ENCODE data around the gene RICTOR.
"Not testable (repeated sequence)": the region's sequence is repeated elsewhere in the genome, so short reads cannot be mapped to it uniquely, and the experiment has no call there.

RICTOR gene

GRCh38 chr5:39013938-39014337 lies 60.3 kb downstream of the RICTOR start:
- no peak for DNase-seq (ENCODE audit: low spot score)

GRCh38 chr5:39010958-39011357 lies 63.2 kb downstream of the RICTOR start:
- not testable (repeated sequence) for DNase-seq (ENCODE audit: low spot score)

- DNase-seq (ENCODE audit: low spot score) = no peak
These were observed 64.2 kb downstream of the RICTOR start for GRCh38 chr5:39009981-39010380.

- DNase-seq (ENCODE audit: low spot score) = no peak
These were observed 64.9 kb downstream of the RICTOR start for GRCh38 chr5:39009280-39009679.

GRCh38 chr5:39006650-39007049 lies 67.5 kb downstream of the RICTOR start:
- no peak for DNase-seq (ENCODE audit: low spot score)

GRCh38 chr5:39005566-39006232 lies 68.5 kb downstream of the RICTOR start:
- no peak for DNase-seq (ENCODE audit: low spot score)

GRCh38 chr5:39001683-39002082 lies 72.5 kb downstream of the RICTOR start:
- no peak for DNase-seq (ENCODE audit: low spot score)

GRCh38 chr5:38999037-38999436 lies 75.2 kb downstream of the RICTOR start:
- DNase-seq (ENCODE audit: low spot score) = no peak

GRCh38 chr5:38997591-38997990 lies 76.6 kb downstream of the RICTOR start:
- no peak for DNase-seq (ENCODE audit: low spot score)

GRCh38 chr5:38996123-38996522 lies 78.1 kb downstream of the RICTOR start:
- DNase-seq (ENCODE audit: low spot score) = no peak

- DNase-seq (ENCODE audit: low spot score) = peak; percentile 64
These were observed 79.8 kb downstream of the RICTOR start for GRCh38 chr5:38994324-38994927.

GRCh38 chr5:38989974-38990719 lies 84.1 kb downstream of the RICTOR start:
- DNase-seq (ENCODE audit: low spot score) = not testable (repeated sequence)

- no peak for DNase-seq (ENCODE audit: low spot score)
These were observed 88.2 kb downstream of the RICTOR start for GRCh38 chr5:38985909-38986452.

- DNase-seq (ENCODE audit: low spot score) = no peak
These were observed 94.7 kb downstream of the RICTOR start for GRCh38 chr5:38979535-38979934.

- no peak for DNase-seq (ENCODE audit: low spot score)
These were observed 96.2 kb downstream of the RICTOR start for GRCh38 chr5:38978036-38978435.

- DNase-seq (ENCODE audit: low spot score) = no peak
These were observed 105.5 kb downstream of the RICTOR start for GRCh38 chr5:38968665-38969064.

- DNase-seq (ENCODE audit: low spot score) = no peak
These were observed 112.5 kb downstream of the RICTOR start for GRCh38 chr5:38961691-38962090.

GRCh38 chr5:38953426-38954012 lies 120.7 kb downstream of the RICTOR start:
- DNase-seq (ENCODE audit: low spot score) = no peak

- peak; percentile 46 for DNase-seq (ENCODE audit: low spot score)
These were observed 125.7 kb downstream of the RICTOR start for GRCh38 chr5:38948501-38948900.

- no peak for DNase-seq (ENCODE audit: low spot score)
These were observed 129.9 kb downstream of the RICTOR start for GRCh38 chr5:38944282-38944681.

- no peak for DNase-seq (ENCODE audit: low spot score)
These were observed 132.3 kb downstream of the RICTOR start for GRCh38 chr5:38941912-38942311.

- no peak for DNase-seq (ENCODE audit: low spot score)
These were observed 133.9 kb downstream of the RICTOR start for GRCh38 chr5:38940230-38940858.
